GM21576 (cell line): ENCODE measurements around the gene TMED8.
"Not testable (repeated sequence)": the region's sequence is repeated elsewhere in the genome, so short reads cannot be mapped to it uniquely, and the experiment has no call there.

Experiments
- ATAC-seq: cut with Tn5 transposase; IDR thresholded peaks from one replicate; pipeline ENCODE4 v1.9.1; 2021; ENCODE audit warnings: mild to moderate bottlenecking, moderate library complexity; ENCODE audit not compliant: unreplicated experiment

TMED8 gene, protein sequence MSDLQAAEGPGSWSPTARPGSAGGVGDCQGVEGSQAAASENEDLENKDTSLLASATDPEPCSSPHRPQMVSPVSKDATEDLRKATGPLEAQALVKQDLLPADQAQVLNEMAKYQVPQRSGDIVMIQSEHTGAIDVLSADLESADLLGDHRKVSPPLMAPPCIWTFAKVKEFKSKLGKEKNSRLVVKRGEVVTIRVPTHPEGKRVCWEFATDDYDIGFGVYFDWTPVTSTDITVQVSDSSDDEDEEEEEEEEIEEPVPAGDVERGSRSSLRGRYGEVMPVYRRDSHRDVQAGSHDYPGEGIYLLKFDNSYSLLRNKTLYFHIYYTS

DNA sequence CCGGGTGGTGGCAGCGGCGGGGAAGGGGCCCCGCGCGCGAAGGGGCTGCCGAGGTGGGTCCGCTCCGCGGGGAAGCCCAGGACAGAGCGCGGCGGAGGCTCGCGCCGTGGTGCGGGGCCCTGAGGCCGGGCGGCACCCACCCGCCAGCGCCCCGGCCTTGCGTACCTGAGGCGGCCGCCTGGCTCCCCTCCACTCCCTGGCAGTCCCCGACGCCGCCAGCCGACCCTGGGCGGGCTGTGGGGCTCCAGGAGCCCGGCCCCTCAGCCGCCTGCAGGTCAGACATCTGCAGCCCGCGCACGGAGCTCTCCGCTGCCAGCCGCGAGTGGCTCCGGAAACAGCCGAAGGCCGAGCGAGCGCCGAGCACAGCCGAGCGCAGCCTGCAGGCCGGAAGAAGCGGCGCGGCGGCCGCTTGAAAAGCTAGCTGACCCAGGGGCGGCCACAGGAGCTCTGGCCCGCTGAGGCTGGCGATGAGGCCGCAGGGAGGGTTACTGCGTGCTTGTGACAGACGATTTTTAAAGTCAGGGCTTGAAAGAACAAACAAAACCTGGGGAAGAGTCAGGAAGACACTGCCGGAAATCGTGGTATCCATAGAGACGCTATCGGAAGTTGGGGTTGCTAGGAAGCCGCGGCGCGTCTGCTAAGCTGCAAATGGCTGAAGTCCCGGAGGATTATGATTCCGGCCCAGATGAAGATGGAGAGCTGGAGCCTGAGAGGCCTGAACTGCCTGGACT lies at the start of gene TMED8, which contains the start of gene SAMD15:
TSS of gene TMED8 (minus strand) at position 324 of the 731 bp plus-strand sequence. CDS start at position 283, 41 bp downstream.
TSS of gene SAMD15 (plus strand) at position 609 of the 731 bp plus-strand sequence. CDS start at position 649, 40 bp downstream.
- peak; percentile 73 for ATAC-seq

DNA sequence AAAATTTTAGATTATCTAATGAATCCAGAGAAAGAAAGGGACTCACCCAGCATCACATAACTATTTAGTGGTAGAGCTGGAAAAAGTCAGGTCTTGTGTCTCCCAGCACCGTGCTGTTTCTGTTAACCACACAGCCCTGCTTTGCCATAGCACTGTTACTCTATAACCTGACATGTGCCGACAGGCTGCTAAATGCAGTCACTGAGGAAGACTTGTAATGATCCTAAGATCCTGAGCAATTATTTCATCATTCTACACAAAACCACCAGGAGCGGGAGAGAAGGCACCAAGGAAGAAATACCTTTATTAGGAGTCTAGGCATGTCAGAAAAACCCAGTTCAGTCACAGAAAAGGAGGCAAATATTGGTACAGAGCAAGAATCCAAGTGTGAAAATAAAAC lies 49.5 kb upstream of the TMED8 start:
- ATAC-seq: no peak

DNA sequence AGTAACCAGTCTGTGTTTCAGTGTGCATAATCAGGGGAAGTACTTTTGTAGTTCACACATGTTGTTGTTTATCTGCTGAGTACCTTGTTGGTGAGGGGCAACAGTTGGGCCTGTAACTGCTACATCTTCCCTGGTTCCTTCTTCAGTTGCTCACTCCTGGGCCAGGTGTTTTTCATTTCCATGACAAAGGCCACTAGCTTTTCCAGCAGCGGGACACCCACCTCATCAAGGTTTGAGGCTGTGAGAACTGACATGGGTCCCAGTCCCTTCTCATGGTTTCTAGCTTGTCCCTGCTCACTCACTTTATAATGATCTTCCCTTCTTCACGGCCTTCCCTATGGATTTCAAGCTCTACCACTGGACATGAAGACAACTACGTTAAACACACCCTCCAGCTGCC lies 48.0 kb upstream of the TMED8 start:
- no peak for ATAC-seq

DNA sequence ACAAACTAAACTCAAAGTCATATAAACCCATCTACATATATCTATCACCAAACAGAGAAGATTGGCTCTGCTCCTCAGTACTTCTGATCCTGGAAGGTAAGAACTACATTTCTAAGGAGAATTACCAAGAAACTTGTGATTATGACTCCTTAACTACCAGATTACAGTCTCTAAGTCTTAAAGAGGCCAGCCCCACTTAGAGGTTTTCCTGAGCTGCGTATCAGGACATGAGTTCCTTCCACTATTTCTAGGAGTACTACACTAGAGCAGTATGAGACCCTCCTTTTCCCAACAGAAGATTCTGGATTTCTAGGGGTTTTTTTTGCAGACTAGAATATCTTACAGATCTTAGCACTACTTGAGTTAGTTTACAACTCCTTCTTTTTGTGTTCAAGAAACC lies 46.5 kb upstream of the TMED8 start, which contains the start of gene NOXRED1:
TSS of gene NOXRED1 (minus strand) at position 101 of the 400 bp plus-strand sequence. CDS start 634 bp downstream, outside the sequence.
- ATAC-seq: no peak

DNA sequence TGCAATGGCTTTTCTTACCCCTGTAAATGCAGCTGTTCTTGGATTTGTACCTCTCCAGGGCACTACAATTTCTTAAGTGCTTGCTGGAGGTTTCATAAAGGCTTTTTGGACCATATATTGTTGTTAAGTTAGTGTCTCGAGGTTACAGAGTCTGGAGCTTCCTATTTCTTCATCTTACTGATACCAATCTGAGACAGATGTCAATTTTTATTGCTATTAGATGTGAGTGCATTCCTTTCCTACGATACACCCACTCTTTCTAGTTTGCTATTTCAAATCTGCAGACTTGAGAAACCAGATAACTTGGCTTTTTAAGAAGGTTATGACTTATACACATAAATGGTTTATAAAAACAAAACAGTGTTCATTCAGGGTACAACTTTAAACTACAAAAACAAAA lies 44.3 kb upstream of the TMED8 start:
- no peak for ATAC-seq

DNA sequence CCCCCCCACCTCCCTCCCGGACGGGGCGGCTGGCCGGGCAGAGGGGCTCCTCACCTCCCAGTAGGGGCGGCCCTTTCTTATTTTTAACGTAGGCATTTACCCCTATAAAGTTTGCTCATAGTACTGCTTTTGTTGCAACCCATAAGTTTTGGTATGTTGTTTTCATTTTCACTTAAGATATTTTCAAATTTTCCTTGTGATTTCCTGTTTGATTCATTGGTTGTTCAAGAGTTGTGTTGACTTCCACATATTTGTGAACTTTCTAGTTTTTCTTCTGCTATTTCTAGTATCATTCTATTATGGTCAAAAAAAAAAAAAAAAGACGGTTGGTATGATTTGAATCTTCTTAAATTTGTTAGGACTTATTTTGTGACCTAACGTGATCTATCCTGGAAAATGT lies 39.9 kb upstream of the TMED8 start:
- ATAC-seq: no peak

DNA sequence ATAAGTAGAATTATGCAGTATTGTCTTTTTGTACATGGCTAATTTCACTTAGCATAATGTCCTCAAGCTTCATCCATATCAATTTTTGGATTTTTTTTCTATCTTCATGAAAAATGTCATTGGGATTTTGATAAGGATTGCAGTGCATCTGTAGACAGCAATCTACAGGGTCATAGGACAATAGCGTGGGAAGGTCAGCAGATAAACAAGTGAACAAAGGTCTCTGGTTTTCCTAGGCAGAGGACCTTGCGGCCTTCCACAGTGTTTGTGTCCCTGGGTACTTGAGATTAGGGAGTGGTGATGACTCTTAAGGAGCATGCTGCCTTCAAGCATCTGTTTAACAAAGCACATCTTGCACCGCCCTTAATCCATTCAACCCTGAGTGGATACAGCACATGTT lies 39.2 kb upstream of the TMED8 start:
- not testable (repeated sequence) for ATAC-seq

DNA sequence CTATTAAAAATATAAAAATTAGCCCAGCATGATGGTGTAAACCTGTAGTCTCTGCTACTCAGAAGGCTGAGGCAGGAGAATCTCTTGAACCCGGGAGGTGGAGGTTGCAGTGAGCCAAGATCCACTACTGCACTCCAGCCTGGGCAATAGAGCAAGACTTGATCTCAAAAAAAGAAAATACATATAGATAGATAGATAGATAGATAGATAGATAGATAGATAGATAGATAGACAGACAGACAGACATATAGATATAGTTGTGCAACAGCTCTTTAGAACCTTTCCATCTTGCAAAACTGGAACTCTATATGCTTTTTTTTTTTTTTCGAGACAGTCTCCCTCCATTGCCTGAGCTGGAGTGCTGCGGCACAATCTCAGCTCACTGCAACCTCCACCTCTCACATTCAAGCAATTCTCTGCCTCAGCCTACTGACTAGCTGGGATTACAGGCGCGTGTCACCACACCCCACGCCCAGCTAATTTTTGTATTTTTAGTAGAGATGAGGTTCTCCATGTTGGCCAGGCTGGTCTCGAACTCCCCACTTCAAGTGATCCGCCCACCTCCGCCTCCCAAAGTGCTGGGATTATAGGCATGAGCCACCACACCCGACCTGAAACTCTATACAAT lies 38.6 kb upstream of the TMED8 start:
- ATAC-seq: not testable (repeated sequence)

DNA sequence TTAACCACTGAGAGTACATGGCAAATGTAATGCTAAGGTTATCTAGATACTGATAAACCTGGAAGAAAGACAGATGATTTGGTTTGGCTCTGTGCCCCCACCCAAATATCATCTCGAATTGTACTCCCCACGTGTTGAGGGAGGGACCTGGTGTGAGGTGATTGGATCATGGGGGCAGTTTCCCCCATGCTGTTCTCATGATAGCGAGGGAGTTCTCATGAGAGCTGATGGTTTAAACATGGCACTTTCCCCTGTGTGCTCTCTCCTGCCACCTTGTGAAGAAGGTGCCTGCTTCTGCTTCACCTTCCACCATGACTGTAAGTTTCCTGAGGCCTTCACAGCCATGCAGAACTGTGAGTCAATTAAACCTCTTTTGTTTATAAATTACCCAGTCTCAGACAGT lies 32.2 kb upstream of the TMED8 start:
- no peak for ATAC-seq

DNA sequence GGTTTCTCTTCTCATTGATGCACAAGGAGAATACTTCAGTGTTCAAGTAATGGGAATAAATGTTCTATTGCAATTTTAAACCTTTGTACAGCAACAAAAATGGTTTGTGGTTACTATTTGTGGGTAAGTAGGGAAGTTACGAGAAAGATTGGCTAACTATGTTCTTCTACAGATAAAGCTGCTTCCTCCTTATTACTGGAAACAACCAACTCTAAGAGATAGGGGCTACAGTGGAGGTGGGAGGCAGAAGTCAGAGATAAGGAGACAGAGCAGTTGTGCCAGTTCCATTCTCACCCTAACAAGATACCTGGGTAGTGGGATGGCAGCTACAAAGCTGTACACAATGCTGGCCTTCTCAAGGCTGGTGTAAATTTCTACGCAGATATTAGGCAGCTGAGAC lies 30.3 kb upstream of the TMED8 start:
- no peak for ATAC-seq

DNA sequence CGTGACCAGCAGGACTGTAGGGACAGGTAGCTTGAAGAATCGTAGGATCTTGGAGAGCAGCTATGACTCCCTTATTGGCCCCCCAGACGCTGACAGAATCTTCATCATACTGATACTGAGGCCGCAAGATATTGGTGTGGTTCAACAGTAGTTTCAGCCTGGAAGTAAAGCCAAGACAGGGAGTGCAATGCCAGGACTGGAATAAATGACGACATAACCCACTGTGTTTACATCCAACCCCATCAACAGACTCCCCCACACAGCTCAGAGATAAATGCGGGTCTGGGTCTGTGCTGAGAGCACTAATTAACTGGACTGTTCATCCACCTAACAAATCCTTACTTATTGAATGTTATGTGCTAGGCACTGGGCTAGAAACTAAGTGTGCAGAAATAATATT lies 29.8 kb upstream of the TMED8 start:
- ATAC-seq: no peak

DNA sequence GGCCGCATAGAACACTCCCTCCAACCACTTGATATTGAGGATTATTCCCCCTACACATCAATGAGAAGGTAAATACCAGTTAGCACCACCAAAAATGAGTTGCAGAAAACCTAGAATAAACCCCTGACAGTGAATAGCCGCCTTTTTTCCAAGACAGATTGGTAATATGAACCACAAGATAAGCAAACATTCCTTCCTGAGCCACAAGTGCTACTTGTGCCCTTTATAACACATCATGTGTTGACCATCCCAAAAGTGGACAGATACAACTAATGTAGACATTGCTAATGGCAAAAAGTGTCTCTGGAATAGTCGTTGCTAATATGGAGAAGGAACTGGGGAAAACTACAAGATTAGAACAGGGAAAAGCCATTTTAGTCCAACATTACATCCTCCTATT lies 29.2 kb upstream of the TMED8 start:
- ATAC-seq: no peak

DNA sequence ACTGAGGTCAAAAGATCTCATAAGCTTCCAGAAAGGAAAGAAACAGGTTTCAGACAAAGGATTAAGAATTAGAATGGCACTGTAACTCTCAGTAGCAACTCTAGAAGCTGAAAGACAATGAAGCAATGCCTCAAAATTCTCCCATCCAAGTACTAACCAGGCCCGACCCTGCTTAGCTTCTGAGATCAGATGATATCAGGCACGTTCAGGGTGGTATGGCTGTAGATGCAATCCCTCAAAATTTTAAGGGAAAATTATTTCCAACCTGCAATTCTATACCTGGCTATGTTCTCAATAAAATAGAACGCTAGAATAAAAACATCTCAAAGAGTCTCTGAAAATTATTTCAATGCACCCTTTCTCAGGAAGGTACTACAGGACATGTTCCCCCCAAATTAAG lies 26.9 kb upstream of the TMED8 start:
- ATAC-seq: no peak

DNA sequence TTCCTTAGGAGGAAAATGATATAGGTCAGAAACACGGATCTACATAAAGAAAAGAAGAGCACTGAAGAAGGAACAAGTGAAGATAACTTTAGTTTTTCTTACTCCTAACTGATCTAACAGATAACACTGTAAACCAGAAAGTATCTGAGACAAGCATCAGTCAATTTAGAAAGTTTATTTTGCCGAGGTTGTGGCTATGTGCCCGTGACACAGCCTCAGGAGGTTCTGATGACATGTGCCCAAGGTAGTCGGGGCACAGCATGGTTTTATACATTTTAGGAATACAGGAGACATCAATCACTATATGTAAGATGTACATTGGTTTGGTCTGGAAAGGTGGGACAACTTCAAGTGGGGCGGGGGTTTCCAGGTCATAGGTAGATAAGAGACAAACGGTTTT lies 23.3 kb upstream of the TMED8 start:
- no peak for ATAC-seq

DNA sequence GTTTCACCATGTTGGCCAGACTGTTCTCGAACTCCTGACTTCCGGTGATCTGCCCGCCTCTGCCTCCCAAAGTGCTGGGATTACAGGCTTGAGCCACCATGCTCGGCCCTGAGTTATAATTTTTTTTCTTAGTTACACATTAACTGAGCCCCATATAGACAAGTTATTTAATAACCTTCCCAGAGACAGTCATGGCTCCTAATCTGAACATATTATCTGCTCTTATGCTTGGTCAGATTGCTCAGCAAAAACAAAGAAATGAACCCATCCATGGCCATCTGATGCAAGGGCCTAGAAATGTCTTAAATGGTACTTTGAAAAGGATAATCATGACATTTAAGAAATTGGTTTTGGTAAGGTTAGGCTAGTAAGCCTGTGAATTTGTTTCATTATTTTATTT lies 13.3 kb upstream of the TMED8 start:
- ATAC-seq: no peak

DNA sequence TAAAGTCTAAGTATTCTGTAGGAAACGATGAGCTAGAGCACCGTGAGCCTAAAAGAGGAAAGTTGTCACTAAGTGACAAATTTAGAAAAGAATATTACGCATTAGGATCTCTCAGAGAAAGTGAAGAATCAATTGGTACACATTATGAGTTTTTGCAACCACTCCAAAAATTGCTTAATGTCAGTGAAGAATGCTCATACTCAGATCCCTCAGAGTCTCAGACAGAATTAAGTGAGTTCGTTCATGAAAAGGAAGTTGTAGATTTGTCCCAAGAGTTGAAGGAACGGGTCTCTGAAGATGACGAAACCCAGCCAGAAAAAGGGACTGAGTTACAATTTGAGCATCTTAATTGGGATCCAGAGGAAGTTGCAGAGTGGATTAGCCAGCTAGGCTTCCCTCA lies 1.8 kb upstream of the TMED8 start:
- ATAC-seq: no peak

DNA sequence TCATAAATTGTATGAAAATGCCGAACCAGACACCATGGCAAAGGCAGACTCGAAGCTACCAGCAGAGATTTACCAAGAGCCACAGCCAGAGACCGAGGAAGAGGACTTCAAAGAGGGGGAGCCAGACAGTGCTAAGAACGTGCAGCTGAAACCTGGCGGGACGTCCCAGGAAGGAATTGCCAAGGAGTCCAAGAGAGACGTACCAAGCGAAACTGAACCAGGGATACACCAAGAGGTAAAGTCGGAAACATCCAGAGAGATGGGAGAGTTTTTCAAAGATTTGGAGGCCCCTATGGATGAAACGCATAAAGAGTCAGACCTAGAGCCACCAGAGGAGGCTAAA lies 579 bp upstream of the TMED8 start:
- no peak for ATAC-seq

DNA sequence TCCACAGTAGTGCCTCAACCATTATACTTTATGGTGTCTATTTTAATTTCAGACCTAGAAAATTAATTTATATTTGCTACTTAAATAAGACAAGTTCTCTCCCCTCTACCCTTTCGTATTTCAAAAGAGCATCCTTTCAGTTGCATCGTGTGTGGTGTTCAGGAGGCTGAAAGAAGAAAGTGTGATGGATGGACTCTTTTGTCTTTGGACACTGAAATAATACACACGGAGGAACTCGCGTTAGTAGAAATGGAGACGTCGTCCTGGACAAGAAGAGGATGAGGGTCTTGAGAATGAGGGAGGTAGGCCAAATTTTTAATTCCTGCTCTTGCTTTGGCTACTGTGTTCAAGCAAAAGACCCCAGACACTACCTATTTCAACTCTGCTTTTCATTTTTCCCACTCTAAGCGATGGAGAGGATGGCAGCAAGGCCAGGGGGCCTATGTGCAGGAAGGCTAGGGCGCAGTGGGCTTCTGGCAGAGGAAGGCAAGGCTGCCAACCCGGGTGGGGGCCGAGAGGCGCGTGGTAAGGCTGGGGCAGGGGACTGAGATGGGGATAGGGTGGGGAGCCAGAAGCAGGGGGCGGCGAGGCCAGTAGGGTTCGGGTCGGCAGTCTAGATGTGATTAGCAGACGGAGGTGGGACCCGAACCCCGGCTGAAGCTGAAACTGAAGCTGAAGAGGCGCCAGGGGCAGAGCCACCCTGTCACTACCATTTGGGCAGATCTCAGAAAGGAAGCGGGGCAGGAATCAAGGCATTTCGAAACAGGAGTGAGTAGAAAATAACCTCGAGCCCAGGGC lies 722 bp downstream of the TMED8 start:
- ATAC-seq: peak; percentile 15

DNA sequence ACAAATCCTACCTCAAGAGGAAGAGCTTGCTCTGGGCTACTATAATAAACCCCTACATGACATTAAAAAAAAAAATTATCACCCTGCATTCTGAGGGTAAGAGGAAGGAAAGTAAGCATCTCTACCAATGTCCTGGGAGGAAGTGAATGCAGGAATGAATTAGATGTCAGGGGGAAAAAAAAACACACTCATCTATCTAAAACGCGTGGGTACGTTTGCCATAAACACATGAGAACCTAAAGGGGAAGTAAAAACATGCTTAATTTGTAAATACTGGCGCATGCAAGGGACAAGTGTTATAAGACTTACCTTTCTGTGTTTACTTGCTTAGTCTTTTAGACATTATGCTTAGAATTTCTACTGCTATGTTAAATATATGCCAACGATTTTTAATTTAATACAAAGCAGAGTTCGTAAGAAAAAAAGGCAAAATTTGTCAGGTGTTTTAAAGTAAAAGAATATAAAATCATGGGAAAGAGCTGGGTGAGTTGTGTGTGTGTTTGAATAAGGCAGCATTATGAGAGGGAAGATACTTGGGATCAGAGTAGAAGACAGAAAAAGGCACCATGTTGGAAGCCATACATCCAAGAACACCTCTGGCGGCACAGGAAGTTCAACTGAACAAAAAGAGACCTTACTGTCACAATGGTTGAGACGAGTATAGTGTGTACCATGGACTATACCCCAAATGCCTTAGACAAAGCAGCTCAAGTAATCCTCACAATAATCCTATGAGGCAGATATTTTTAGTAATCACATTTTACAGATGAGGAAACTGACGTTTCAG lies 1.5 kb downstream of the TMED8 start:
- ATAC-seq: no peak

DNA sequence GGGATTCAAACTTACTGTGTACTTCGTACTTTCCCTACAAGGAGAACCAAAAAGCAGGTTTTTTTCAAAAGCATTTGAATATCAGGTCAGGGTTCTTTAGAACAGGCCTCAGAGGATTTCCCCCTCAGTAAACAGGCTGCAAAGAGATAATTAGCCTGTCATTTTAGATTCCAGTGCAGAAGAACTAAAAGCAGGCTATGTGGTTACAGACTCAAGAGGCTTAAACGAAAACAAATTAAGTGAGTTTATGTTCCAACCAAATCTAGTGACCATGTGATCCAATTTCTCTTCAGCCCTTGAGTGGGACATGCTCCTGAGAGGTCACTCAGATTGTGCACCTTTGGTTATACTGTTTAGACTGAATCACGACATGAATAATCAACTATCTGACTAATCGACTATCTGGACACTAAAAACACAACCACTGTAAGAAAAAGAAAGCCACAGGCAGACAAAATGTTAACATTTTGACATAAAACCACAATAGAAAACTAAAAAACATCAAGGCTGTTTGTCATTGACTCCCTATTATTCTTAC lies 4.5 kb downstream of the TMED8 start:
- peak; percentile 31 for ATAC-seq
